NCI-H524 treated with DMSO at 0.1 percent for 48 hours (cell line): ENCODE results near the gene BMPR1B.
"Not testable (repeated sequence)": the region's sequence is repeated elsewhere in the genome, so short reads cannot be mapped to it uniquely, and the experiment has no call there.

ENCODE experiments used
- DNase-seq: peaks from one replicate; lab custom pipeline; 2025; lab: John Stamatoyannopoulos, UW

The BMPR1B gene

GRCh38 chr4:94763005-94763404 is 5.2 kb downstream of the BMPR1B start:
- no peak for DNase-seq

GRCh38 chr4:94763500-94763899 is 5.7 kb downstream of the BMPR1B start:
- DNase-seq: no peak

GRCh38 chr4:94764069-94764468 is 6.3 kb downstream of the BMPR1B start:
- no peak for DNase-seq

- no peak for DNase-seq
These were observed 7.4 kb downstream of the BMPR1B start for GRCh38 chr4:94765174-94765573.

- no peak for DNase-seq
These were observed 7.9 kb downstream of the BMPR1B start for GRCh38 chr4:94765648-94766047.

- DNase-seq: no peak
These were observed 9.1 kb downstream of the BMPR1B start for GRCh38 chr4:94766856-94767255.

GRCh38 chr4:94767446-94767845 is 9.7 kb downstream of the BMPR1B start:
- DNase-seq: no peak

- DNase-seq: no peak
These were observed 25.0 kb downstream of the BMPR1B start for GRCh38 chr4:94782707-94783106.

GRCh38 chr4:94791701-94792100 is 33.9 kb downstream of the BMPR1B start:
- no peak for DNase-seq

GRCh38 chr4:94798808-94799207 is 41.1 kb downstream of the BMPR1B start:
- no peak for DNase-seq

GRCh38 chr4:94801016-94801415 is 43.3 kb downstream of the BMPR1B start:
- no peak for DNase-seq

- no peak for DNase-seq
These were observed 44.3 kb downstream of the BMPR1B start for GRCh38 chr4:94802091-94802490.

GRCh38 chr4:94803181-94803580 is 45.4 kb downstream of the BMPR1B start:
- DNase-seq: no peak

GRCh38 chr4:94804650-94805049 is 46.9 kb downstream of the BMPR1B start:
- no peak for DNase-seq

- no peak for DNase-seq
These were observed 48.6 kb downstream of the BMPR1B start for GRCh38 chr4:94806376-94806775.

- DNase-seq: no peak
These were observed 53.9 kb downstream of the BMPR1B start for GRCh38 chr4:94811643-94812042.

- no peak for DNase-seq
These were observed 55.5 kb downstream of the BMPR1B start for GRCh38 chr4:94813221-94813620.

- DNase-seq: no peak
These were observed 56.5 kb downstream of the BMPR1B start for GRCh38 chr4:94814237-94814636.

- DNase-seq: no peak
These were observed 61.8 kb downstream of the BMPR1B start for GRCh38 chr4:94819371-94820168.

GRCh38 chr4:94826206-94826605 is 68.5 kb downstream of the BMPR1B start:
- no peak for DNase-seq

GRCh38 chr4:94827481-94828110 is 69.8 kb downstream of the BMPR1B start:
- no peak for DNase-seq

- DNase-seq: no peak
These were observed 71.1 kb downstream of the BMPR1B start for GRCh38 chr4:94828882-94829281.

- no peak for DNase-seq
These were observed 73.9 kb downstream of the BMPR1B start for GRCh38 chr4:94831607-94832006.

GRCh38 chr4:94832329-94832728 is 74.6 kb downstream of the BMPR1B start:
- not testable (repeated sequence) for DNase-seq
